Measurements from ENCODE around the gene NFIB.

DNA sequence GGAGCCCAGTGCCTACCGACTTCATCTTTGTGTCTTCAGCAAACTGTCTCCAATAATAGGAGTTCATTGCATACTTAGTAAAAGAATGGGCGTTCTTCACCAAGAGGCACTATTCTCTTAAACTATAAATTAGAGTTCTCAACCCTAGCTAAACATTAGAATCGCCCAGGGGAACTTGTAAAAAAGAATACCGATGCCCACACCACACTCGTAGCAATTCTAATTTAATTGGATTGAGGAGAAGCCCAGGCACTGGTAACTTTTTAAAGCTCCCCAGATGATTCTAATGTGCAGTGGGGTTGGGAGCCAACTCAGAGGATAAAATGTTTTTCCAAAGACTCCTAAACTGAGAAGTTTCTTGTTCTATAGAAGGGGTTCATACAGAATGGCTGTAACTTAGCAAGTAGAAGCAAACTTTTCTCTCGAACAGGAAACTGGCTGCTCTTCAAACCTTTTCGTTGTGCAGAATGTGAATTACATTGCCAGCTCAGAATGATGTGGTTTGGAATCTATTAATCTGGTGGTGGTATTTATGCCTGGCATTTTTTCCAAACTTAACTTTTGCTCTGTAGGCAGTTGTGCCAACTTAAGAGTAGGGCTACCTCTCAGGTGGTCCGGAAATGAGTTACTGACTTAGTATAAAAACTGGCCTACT lies 26.4 kb upstream of the NFIB start:
- TF ChIP-seq, protein P1, sequence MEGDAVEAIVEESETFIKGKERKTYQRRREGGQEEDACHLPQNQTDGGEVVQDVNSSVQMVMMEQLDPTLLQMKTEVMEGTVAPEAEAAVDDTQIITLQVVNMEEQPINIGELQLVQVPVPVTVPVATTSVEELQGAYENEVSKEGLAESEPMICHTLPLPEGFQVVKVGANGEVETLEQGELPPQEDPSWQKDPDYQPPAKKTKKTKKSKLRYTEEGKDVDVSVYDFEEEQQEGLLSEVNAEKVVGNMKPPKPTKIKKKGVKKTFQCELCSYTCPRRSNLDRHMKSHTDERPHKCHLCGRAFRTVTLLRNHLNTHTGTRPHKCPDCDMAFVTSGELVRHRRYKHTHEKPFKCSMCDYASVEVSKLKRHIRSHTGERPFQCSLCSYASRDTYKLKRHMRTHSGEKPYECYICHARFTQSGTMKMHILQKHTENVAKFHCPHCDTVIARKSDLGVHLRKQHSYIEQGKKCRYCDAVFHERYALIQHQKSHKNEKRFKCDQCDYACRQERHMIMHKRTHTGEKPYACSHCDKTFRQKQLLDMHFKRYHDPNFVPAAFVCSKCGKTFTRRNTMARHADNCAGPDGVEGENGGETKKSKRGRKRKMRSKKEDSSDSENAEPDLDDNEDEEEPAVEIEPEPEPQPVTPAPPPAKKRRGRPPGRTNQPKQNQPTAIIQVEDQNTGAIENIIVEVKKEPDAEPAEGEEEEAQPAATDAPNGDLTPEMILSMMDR (conservative IDR thresholded peaks at IDR 0.05; ENCODE audit: low read length): no peak
- TF ChIP-seq EZH2phosphoT487 (IDR thresholded peaks at IDR 0.05; ENCODE audit: borderline replicate concordance): no peak
